Islet of Langerhans (tissue), 1 donor: Measurements from ENCODE around the gene FAN1.
"Not testable (repeated sequence)": the region's sequence is repeated elsewhere in the genome, so short reads cannot be mapped to it uniquely, and the experiment has no call there.

ENCODE experiments used
- FAIRE-seq: peaks from one replicate; lab custom pipeline; 2011; peaks lifted over from hg19 to GRCh38; lab: Jason Lieb, UNC

The FAN1 gene

GRCh38 chr15:30903497-30904187 lies at the start of gene FAN1:
Gene FAN1 (plus strand): TSS chr15:30903915. CDS start chr15:30904664, 749 bp downstream.
- no peak for FAIRE-seq

- FAIRE-seq = peak; percentile 30
These were observed 44.4 kb upstream of the FAN1 start for GRCh38 chr15:30859091-30859874.

GRCh38 chr15:30865257-30865656 lies 38.5 kb upstream of the FAN1 start:
- no peak for FAIRE-seq

- no peak for FAIRE-seq
These were observed 33.0 kb upstream of the FAN1 start for GRCh38 chr15:30870681-30871080.

GRCh38 chr15:30872341-30872748 lies 31.4 kb upstream of the FAN1 start:
- FAIRE-seq = no peak

- no peak for FAIRE-seq
These were observed 26.6 kb upstream of the FAN1 start for GRCh38 chr15:30877070-30877469.

GRCh38 chr15:30878515-30878914 lies 25.2 kb upstream of the FAN1 start:
- FAIRE-seq = no peak

GRCh38 chr15:30882849-30883433 lies 20.8 kb upstream of the FAN1 start:
- no peak for FAIRE-seq

GRCh38 chr15:30883666-30884065 lies 20.0 kb upstream of the FAN1 start:
- not testable (repeated sequence) for FAIRE-seq

GRCh38 chr15:30885814-30886213 lies 17.9 kb upstream of the FAN1 start:
- FAIRE-seq = no peak

GRCh38 chr15:30889196-30889595 lies 14.5 kb upstream of the FAN1 start:
- FAIRE-seq = no peak

- no peak for FAIRE-seq
These were observed 8.1 kb upstream of the FAN1 start for GRCh38 chr15:30895461-30896210.

GRCh38 chr15:30896211-30896606 lies 7.5 kb upstream of the FAN1 start:
- FAIRE-seq = no peak

- FAIRE-seq = no peak
These were observed 1.8 kb upstream of the FAN1 start for GRCh38 chr15:30901889-30902288.

- FAIRE-seq = no peak
These were observed 1.1 kb downstream of the FAN1 start for GRCh38 chr15:30904812-30905211.

GRCh38 chr15:30905821-30906220 lies 2.1 kb downstream of the FAN1 start:
- FAIRE-seq = no peak

- FAIRE-seq = no peak
These were observed 2.7 kb downstream of the FAN1 start for GRCh38 chr15:30906366-30906765.

- no peak for FAIRE-seq
These were observed 10.0 kb downstream of the FAN1 start for GRCh38 chr15:30913761-30914160.

GRCh38 chr15:30917013-30917412 lies 13.3 kb downstream of the FAN1 start:
- FAIRE-seq = no peak

- no peak for FAIRE-seq
These were observed 14.0 kb downstream of the FAN1 start for GRCh38 chr15:30917675-30918074.

GRCh38 chr15:30918366-30918765 lies 14.7 kb downstream of the FAN1 start:
- FAIRE-seq = no peak

- no peak for FAIRE-seq
These were observed 16.3 kb downstream of the FAN1 start for GRCh38 chr15:30919877-30920550.
